ENCODE data around the gene TMEM266.

Gene TMEM266

DNA sequence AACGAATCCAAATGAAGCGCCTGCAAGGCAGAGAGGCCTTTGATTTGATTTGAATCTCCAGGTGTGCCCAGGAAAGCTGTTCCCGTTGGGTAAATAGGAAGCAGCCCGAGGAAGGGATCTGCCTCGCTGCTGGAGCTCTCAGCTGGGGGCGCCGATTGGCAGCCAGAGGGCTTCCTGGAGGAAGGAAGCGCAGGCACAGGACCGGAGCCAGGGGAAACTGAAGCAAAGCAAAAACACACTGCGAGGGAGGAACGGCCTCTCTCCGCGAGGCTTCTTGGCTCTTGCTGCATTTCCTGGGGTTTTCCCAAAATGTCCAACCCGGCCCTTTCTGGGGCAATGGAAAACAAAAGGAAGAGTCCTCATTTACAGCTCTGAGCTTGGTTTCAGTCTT lies 80.3 kb downstream of the TMEM266 start:
- Histone ChIP-seq H3K4me3 (ENCODE audit: low read depth in 1 of 2, low read length in 1 of 2) (no peak overlapping the region), H3K36me3 (no peaks in the 10 kb centered on the region), H3K27ac (no peak overlapping the region), H3K9me3 (no peaks in the 10 kb centered on the region), H3K27me3 (no peaks in the 10 kb centered on the region), H3K4me1 (ENCODE audit: control insufficient read depth in 1 of 2, insufficient read depth in 1 of 2, low read depth in 1 of 2, low read length in 1 of 2) (peaks cover 18 to 25% of the 10 kb centered on the region in 2 experiments)
- TF ChIP-seq CTCF (IDR thresholded peaks at IDR 0.05): no peak

DNA sequence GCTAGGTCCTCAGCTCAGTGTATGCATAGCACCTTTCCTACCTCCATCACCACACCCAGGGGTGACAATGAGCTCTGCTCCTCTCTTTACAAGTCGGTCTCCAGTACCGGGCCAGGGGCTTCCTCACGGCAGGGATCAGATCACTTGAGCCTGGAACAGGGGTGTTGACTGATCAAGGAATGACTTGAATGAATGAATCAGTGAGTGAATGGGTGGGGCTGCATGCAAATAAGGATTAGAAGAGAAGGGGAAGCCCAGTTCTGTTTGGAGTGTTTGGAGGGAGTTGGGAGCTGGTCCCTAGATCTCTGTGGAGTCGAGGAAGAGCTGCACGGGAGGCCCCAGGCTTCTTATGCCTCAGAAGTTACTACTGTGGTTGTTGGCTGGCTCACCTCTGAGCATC lies 87.0 kb downstream of the TMEM266 start:
- H3K27ac ChIP-seq: no peak overlapping the region
- no peaks in the 10 kb centered on the region for H3K27me3 ChIP-seq
- peaks cover 24 to 32% of the 10 kb centered on the region in 2 experiments for H3K4me1 ChIP-seq (ENCODE audit: control insufficient read depth in 1 of 2, insufficient read depth in 1 of 2, low read depth in 1 of 2, low read length in 1 of 2)
- no peaks in the 10 kb centered on the region for H3K9me3 ChIP-seq
- no peaks in the 10 kb centered on the region for H3K36me3 ChIP-seq
- no peak overlapping the region for H3K4me3 ChIP-seq (ENCODE audit: low read depth in 1 of 2, low read length in 1 of 2)
- no peak for TF ChIP-seq CTCF (IDR thresholded peaks at IDR 0.05)

GRCh38 chr15:76147906-76148570 lies 88.3 kb downstream of the TMEM266 start:
- Histone ChIP-seq H3K27me3 (no peaks in the 10 kb centered on the region), H3K4me1 (ENCODE audit: control insufficient read depth in 1 of 2, insufficient read depth in 1 of 2, low read depth in 1 of 2, low read length in 1 of 2) (peaks cover 24 to 32% of the 10 kb centered on the region in 2 experiments), H3K27ac (no peak overlapping the region), H3K9me3 (no peaks in the 10 kb centered on the region), H3K36me3 (no peaks in the 10 kb centered on the region), H3K4me3 (ENCODE audit: low read depth in 1 of 2, low read length in 1 of 2) (no peak overlapping the region)
- TF ChIP-seq CTCF (IDR thresholded peaks at IDR 0.05): peak; percentile 73

GRCh38 chr15:76149291-76149915 lies 89.6 kb downstream of the TMEM266 start:
- Histone ChIP-seq H3K27ac (no peak overlapping the region), H3K9me3 (no peaks in the 10 kb centered on the region), H3K4me3 (ENCODE audit: low read depth in 1 of 2, low read length in 1 of 2) (no peak overlapping the region), H3K4me1 (ENCODE audit: control insufficient read depth in 1 of 2, insufficient read depth in 1 of 2, low read depth in 1 of 2, low read length in 1 of 2) (peaks cover 24 to 29% of the 10 kb centered on the region in 2 experiments), H3K36me3 (no peaks in the 10 kb centered on the region), H3K27me3 (no peaks in the 10 kb centered on the region)
- TF ChIP-seq CTCF (IDR thresholded peaks at IDR 0.05): no peak

GRCh38 chr15:76150513-76150912 lies 90.7 kb downstream of the TMEM266 start:
- no peak for TF ChIP-seq CTCF (IDR thresholded peaks at IDR 0.05)
- H3K36me3 ChIP-seq: no peaks in the 10 kb centered on the region
- no peaks in the 10 kb centered on the region for H3K9me3 ChIP-seq
- peaks cover 12 to 18% of the 10 kb centered on the region in 2 experiments for H3K4me1 ChIP-seq (ENCODE audit: control insufficient read depth in 1 of 2, insufficient read depth in 1 of 2, low read depth in 1 of 2, low read length in 1 of 2)
- no peak overlapping the region for H3K27ac ChIP-seq
- H3K27me3 ChIP-seq: no peaks in the 10 kb centered on the region
- no peak overlapping the region for H3K4me3 ChIP-seq (ENCODE audit: low read depth in 1 of 2, low read length in 1 of 2)
